Epithelial cell of proximal tubule (primary cell): ENCODE results near the gene CUL1. TPM values are rescaled to one million over a fixed set of nuclear protein-coding genes. Genes with fewer than 3 reads are reported as not detected.

Experiments used
- DNase-seq: peaks from one replicate; pipeline ENCODE4 v3.0.0-alpha.2; 2011; ENCODE audit warnings: low read depth
- H3K4me3 ChIP-seq: 2 replicates; pipeline ENCODE4 v1.5.1; 2011; ENCODE audit warnings: low read depth, mild to moderate bottlenecking, low read length
- total RNA-seq: library from RNA; depleted of rRNA; stranded (reverse); fragments of >200 nt; gene quantifications from 2 replicates; pipeline ENCODE4 v1.2.3, GENCODE V29; 2015
- TF ChIP-seq, protein P1 (sequence below): conservative IDR thresholded peaks from 2 replicates; pipeline ENCODE4 v1.5.1; 2012; ENCODE audit warnings: low read depth, mild to moderate bottlenecking, low read length

Gene CUL1
- total RNA-seq, 1 donor from 2014 or later, result 32.5 TPM

DNA sequence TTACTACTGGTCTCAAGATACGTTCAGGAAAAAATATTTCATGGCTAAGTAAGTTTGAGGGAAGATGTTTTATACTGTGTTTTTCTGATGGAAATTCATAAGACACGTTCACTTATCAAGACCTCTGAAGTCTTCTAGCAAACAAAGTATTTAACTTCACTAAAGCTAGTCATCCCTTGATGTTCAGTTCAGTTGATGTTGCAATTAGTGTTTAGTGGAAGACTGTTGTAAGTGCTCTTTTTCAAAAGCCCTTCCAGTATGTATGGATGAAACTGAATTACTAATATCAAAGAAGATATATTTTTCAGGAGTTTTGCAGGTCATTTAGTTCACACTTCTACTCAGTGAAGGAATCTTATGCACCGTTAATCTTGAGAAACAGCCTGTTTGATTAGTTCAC lies 25.1 kb downstream of the CUL1 start:
- TF ChIP-seq, protein P1, sequence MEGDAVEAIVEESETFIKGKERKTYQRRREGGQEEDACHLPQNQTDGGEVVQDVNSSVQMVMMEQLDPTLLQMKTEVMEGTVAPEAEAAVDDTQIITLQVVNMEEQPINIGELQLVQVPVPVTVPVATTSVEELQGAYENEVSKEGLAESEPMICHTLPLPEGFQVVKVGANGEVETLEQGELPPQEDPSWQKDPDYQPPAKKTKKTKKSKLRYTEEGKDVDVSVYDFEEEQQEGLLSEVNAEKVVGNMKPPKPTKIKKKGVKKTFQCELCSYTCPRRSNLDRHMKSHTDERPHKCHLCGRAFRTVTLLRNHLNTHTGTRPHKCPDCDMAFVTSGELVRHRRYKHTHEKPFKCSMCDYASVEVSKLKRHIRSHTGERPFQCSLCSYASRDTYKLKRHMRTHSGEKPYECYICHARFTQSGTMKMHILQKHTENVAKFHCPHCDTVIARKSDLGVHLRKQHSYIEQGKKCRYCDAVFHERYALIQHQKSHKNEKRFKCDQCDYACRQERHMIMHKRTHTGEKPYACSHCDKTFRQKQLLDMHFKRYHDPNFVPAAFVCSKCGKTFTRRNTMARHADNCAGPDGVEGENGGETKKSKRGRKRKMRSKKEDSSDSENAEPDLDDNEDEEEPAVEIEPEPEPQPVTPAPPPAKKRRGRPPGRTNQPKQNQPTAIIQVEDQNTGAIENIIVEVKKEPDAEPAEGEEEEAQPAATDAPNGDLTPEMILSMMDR, result no peak
- no peak for DNase-seq
- H3K4me3 ChIP-seq, result no peak overlapping the region

DNA sequence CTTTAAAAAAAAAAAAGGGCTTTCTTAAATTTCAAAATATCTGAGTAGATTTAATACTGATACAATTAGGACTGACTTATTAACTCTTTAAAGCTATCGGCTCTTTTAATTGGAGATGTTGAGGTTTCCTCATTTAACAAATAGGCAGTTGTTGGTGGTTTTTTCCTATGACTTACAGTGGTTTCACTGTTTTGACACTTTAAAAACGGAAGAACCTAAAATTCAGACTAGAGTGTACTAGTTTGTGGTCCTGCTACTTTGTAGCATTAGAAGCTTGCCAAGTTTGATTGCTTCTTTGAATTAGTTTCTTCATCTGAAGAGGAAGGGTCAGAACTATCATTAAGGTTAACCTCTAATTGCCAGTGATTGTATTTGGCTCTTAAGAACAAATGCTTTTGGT lies 27.7 kb downstream of the CUL1 start:
- H3K4me3 ChIP-seq, result no peak overlapping the region
- no peak for DNase-seq
- TF ChIP-seq, protein P1, result no peak

DNA sequence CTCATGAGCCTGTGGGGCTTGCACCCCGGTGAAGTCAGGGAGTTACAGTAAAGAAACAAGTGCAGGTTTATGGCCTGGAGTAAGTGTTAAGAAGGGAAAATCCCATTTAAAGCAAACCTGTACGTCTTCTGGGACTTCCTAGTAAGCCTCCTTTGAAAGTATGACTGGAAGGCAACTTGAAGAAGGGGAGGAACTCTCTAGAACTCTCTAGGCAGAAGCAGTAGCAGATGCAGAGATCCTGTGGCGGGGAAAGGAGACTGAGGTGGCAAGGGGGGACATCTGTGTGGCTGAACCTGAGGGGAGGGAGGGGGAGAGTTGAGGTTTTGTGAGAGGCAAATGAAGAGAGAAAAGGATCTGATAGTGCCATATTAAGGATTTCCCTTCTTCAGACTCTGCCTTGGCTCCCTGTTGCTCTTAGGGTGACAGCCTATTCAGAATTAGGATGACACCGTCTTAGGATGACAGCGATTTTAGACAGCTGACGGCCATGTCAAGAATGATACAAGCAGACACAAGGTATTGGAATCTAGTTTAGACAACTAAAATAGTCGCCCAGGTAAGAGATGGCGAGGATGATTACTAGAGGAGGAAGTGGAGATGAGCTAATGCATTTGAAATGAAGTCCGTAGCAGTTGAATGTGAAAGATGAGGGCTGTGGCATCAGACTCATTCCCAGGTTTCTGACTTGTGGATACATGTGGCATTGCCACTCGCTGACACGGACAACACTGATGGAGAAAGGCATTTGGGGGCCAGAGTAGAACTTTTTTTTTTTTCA lies 29.0 kb downstream of the CUL1 start:
- DNase-seq, result no peak
- no peak overlapping the region for H3K4me3 ChIP-seq
- TF ChIP-seq, protein P1, result no peak

DNA sequence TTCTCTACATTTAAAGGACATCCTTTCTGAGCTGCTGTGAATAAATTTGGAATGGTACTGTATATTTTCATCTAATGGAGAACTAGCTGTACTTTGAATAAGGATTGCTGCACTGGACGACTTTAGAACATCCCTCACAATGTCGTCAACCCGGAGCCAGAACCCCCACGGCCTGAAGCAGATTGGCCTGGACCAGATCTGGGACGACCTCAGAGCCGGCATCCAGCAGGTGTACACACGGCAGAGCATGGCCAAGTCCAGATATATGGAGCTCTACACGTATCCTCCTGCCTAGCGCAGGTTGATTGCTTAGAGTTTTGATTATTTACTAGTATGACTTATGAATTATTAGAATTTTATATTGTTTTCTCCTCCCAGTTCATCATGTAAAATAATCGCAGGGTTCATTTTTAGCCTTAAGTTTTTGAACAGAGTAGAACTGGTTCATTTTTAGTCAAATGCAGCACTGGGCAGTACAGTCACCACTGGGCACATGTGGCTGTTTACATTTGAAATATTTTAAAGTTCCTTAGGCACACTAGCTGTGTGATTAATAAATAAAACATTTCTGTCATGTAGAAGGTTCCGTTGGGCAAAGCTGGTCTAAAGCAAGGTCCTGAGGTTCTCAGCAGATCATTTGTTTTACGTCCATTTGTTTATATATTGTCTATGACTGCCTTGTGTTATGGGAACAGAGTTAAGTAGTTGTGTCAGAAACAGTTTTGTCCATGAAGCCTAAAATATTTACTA lies 31.5 kb downstream of the CUL1 start:
- no peak overlapping the region for H3K4me3 ChIP-seq
- TF ChIP-seq, protein P1, result no peak
- no peak for DNase-seq

DNA sequence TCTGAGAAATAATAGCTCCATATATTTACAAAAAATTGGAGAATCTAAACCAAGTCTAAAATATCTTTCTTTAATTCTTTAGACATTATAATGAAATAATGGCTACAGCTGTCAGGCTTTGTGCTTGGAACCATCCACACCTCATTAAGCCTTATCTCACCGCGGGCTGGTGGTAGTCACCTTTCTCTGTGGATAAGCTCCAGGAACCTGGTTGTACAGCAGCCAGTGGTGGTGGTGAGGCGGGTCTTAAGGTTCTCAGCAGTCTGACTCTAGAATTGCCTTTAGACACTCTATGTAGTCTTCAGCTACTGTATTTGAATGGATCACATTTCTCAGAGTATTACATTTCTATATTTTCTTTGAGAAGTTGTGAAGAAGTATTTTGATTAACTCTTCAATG lies 34.2 kb downstream of the CUL1 start:
- TF ChIP-seq, protein P1, result no peak
- H3K4me3 ChIP-seq, result no peak overlapping the region
- no peak for DNase-seq

DNA sequence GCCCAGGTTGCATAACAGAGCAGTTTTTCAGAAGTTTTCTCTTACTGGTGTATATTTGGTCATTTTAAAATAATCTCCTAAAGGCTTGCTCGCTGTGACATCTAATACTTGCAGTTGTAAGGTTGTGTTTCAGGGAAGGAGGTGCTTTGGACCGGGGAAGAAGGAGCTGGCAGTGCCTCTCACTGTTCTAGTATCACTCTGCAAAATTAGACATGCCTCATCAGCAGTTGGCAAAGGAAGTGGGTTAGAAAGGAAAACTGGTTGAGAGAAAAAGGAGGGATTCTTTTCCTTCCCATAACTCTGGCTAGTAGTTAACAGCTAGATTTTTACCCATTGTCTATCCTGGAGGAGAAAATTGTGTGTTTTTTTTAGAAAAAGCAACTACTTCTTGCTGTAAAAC lies 34.8 kb downstream of the CUL1 start:
- DNase-seq, result no peak
- no peak overlapping the region for H3K4me3 ChIP-seq
- TF ChIP-seq, protein P1, result no peak

DNA sequence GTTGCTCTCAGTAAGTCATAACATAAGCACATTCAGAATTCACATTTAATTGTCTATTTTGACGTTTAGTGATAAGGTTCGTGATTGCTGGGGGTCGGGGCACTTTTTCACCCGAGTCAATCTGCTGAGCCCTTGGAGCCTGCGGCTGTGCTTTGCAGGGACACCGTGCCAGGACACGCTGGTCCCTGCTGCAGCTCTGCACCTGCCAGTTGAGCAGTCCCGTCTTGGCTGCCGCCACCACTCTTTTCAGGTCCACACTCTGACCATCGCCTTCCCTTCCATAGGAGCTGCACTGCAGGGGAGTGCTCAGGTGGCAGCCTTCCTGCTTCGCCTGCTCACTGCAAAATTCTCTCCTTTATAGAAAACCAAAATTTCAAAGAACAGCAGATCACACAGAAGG lies 36.4 kb downstream of the CUL1 start:
- TF ChIP-seq, protein P1, result no peak
- DNase-seq, result no peak
- no peak overlapping the region for H3K4me3 ChIP-seq
